Adipocyte (in vitro differentiated cells): Measurements from ENCODE around the gene CD151.
A peak's percentile ranks its signal among the peaks of the same experiment; 100 is the strongest.

Experiments used
- DNase-seq: peaks from one replicate; pipeline ENCODE4 v3.0.0-alpha.2; 2015; ENCODE audit warnings: low read depth
- H3K27me3 ChIP-seq: replicated peaks from 2 replicates; pipeline ENCODE4 v1.7.0; 2013; ENCODE audit warnings: mild to moderate bottlenecking, low read length, moderate library complexity; ENCODE audit not compliant: control insufficient read depth, insufficient read depth
- H3K36me3 ChIP-seq: 2 replicates; pipeline ENCODE4 v1.7.0; 2013; ENCODE audit warnings: low read length, mild to moderate bottlenecking, moderate library complexity; ENCODE audit not compliant: control insufficient read depth, insufficient read depth, severe bottlenecking
- H3K4me1 ChIP-seq: 2 replicates; pipeline ENCODE4 v1.7.0; 2013; ENCODE audit warnings: mild to moderate bottlenecking, low read length, moderate library complexity; ENCODE audit not compliant: control insufficient read depth, insufficient read depth
- H3K4me3 ChIP-seq: 2 replicates; pipeline ENCODE4 v1.7.0; 2013; ENCODE audit warnings: mild to moderate bottlenecking, low read length, moderate library complexity
- H3K9ac ChIP-seq: 2 replicates; pipeline ENCODE4 v1.7.0; 2013; ENCODE audit warnings: mild to moderate bottlenecking, low read length, moderate library complexity
- H3K9me3 ChIP-seq: 2 replicates; pipeline ENCODE4 v1.7.0; 2013; ENCODE audit warnings: mild to moderate bottlenecking, low read length, moderate library complexity; ENCODE audit not compliant: control insufficient read depth

CD151 gene

DNA sequence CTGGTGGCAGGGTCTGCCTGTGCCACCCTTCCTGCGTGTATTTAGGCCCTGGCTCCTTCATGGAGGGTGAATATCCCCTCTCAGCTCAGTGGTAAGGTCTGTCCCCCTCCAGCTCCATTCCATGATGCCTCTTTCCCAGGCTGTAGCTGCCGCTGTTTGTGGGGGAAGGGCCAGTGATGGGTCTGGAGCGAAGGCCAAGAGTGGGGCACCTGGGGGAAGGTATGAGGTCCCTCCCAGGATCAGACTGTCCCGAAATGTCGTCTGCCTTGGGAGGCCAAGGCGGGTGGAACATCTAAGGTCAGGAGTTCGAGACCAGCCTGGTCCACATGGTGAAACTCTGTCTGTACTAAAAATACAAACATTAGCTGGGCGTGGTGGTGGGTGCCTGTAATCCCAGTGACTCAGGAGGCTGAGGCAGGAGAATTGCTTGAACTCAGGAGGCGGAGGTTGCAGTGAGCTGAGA lies 1.1 kb downstream of the CD151 start:
- DNase-seq = peak; percentile 52
- H3K4me3 ChIP-seq = peak overlapping the region; percentile 87
- H3K4me1 ChIP-seq = peaks cover 45% of the 10 kb centered on the region
- H3K9me3 ChIP-seq = no peaks in the 10 kb centered on the region
- H3K36me3 ChIP-seq = peaks cover 26% of the 10 kb centered on the region
- no peaks in the 10 kb centered on the region for H3K27me3 ChIP-seq
- peak overlapping the region; percentile 92 for H3K9ac ChIP-seq

- Histone ChIP-seq H3K36me3 (peaks cover 34% of the 10 kb centered on the region), H3K27me3 (no peaks in the 10 kb centered on the region), H3K9me3 (no peaks in the 10 kb centered on the region), H3K4me3 (peak overlapping the region; percentile 87), H3K9ac (peak overlapping the region; percentile 92), H3K4me1 (peaks cover 45% of the 10 kb centered on the region)
- peak; percentile 93 for DNase-seq
These were observed 1.9 kb downstream of the CD151 start for GRCh38 chr11:834371-835316.

DNA sequence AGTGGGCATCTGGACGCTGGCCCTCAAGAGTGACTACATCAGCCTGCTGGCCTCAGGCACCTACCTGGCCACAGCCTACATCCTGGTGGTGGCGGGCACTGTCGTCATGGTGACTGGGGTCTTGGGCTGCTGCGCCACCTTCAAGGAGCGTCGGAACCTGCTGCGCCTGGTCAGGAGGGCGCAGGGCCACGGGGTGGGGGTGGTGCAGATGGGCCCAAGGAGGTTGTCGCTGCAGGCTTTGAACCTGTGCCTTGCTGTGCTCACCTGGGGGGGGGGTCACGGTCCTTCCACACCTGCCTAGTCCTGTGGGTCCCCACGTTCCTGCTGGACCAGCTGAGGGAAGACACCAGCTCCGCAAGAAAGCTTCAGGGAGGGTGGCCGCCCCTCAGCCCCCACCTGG lies 3.5 kb downstream of the CD151 start:
- H3K9me3 ChIP-seq = no peaks in the 10 kb centered on the region
- peaks cover 53% of the 10 kb centered on the region for H3K4me1 ChIP-seq
- peaks cover 48% of the 10 kb centered on the region for H3K36me3 ChIP-seq
- no peak overlapping the region for H3K4me3 ChIP-seq
- DNase-seq = no peak
- no peak overlapping the region for H3K9ac ChIP-seq
- H3K27me3 ChIP-seq = no peaks in the 10 kb centered on the region

GRCh38 chr11:836700-837099 lies 3.9 kb downstream of the CD151 start:
- Histone ChIP-seq H3K4me1 (peaks cover 52% of the 10 kb centered on the region), H3K4me3 (no peak overlapping the region), H3K9me3 (no peaks in the 10 kb centered on the region), H3K36me3 (peaks cover 48% of the 10 kb centered on the region), H3K9ac (peak overlapping the region; percentile 25), H3K27me3 (no peaks in the 10 kb centered on the region)
- DNase-seq = no peak

DNA sequence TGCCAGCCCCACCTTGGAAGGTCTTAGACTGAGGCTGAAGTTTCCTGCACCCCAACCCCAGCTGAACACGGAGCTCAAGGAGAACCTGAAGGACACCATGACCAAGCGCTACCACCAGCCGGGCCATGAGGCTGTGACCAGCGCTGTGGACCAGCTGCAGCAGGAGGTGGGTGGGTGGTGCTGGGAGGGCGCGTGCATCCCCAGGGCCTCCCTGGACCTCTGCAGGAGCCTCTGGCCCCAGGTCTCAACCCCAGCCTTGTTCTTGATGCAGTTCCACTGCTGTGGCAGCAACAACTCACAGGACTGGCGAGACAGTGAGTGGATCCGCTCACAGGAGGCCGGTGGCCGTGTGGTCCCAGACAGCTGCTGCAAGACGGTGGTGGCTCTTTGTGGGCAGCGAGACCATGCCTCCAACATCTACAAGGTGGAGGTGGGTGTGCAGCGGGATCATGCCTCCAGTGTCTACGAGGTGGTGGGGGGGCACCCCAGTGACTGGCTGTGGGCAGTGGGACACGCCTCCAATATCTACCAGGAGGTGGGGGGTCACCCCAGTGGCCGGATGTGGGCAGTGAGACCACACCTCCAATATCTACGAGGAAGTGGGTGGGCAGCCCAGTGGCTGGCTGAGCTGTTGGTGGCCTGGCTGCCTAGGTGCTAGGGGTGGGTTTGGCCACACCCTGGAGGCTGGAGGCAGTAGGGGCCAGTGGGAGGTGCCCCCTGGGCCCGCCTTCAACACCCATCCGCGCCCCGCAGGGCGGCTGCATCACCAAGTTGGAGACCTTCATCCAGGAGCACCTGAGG lies 4.6 kb downstream of the CD151 start:
- Histone ChIP-seq H3K9me3 (no peaks in the 10 kb centered on the region), H3K9ac (peak overlapping the region; percentile 36), H3K4me1 (peaks cover 45% of the 10 kb centered on the region), H3K4me3 (no peak overlapping the region), H3K36me3 (peaks cover 48% of the 10 kb centered on the region), H3K27me3 (no peaks in the 10 kb centered on the region)
- DNase-seq = no peak

DNA sequence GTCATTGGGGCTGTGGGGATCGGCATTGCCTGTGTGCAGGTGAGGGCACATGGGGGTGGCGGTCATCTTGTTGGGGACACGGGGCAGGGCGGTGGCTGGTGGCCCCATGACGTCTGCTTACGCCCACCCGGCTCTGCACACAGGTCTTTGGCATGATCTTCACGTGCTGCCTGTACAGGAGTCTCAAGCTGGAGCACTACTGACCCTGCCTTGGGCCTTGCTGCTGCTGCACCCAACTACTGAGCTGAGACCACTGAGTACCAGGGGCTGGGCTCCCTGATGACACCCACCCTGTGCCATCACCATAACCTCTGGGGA lies 5.2 kb downstream of the CD151 start:
- no peaks in the 10 kb centered on the region for H3K27me3 ChIP-seq
- no peak overlapping the region for H3K4me3 ChIP-seq
- no peak for DNase-seq
- no peaks in the 10 kb centered on the region for H3K9me3 ChIP-seq
- peaks cover 43% of the 10 kb centered on the region for H3K4me1 ChIP-seq
- H3K36me3 ChIP-seq = peaks cover 48% of the 10 kb centered on the region
- no peak overlapping the region for H3K9ac ChIP-seq

GRCh38 chr11:838441-839279 lies 5.9 kb downstream of the CD151 start:
- no peaks in the 10 kb centered on the region for H3K9me3 ChIP-seq
- DNase-seq = peak; percentile 38
- H3K4me1 ChIP-seq = peaks cover 43% of the 10 kb centered on the region
- peaks cover 48% of the 10 kb centered on the region for H3K36me3 ChIP-seq
- peak overlapping the region; percentile 99 for H3K9ac ChIP-seq
- no peak overlapping the region for H3K4me3 ChIP-seq
- H3K27me3 ChIP-seq = no peaks in the 10 kb centered on the region

DNA sequence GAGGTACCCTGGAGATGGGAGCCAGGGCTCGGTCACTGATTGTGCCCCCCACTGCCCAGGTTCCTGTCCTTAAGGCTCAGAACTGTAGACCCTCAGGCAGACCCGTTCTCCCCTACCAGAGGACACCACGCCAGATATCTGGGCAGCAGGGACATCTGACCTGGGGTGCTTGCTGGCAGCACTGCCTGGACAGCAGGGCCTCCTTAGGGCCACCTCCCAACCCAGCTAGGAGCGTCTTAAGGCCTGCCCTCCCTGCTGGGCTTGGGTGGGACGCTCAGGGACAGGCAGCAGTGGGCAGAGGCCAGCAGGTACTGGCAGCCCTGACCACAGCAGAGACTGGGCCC lies 6.5 kb downstream of the CD151 start:
- Histone ChIP-seq H3K9me3 (no peaks in the 10 kb centered on the region), H3K36me3 (peaks cover 48% of the 10 kb centered on the region), H3K4me1 (peaks cover 45% of the 10 kb centered on the region), H3K9ac (peak overlapping the region; percentile 99), H3K27me3 (no peaks in the 10 kb centered on the region), H3K4me3 (no peak overlapping the region)
- no peak for DNase-seq

DNA sequence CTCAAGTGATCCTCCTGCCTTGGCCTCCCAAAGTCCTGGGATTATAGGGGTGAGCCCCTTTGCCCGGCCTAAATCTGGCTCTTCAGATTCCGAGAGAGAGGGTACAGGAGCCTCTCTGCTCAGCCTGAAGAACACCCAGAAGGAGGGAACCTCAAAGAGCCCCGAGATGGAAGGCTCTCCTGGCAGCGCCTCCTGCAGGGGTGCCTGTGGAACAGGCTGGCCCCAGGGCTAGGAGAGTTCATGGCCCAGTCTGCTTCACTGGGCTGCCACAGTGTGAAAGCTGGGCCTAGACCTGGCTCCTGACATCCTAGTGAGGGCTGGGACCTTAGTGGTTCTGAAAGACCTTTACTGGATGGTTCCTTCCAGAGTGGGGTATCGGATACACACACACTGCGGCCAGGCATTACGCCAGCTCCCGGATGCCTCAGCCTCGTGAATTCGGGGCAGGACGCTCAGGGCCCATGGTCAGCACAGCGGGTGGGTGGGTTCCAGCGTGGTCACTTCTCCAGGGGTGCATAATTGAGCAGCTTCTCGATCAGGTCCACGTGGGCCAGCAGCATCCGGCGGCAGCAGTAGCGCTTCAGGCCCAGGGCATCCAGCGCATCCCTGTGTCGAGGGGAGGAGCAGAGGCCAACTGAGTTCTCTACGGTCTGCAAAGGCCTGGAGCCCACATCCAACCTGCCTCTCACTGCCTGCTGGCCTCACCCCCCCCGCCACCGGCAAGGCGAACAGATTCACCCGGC lies 7.3 kb downstream of the CD151 start:
- Histone ChIP-seq H3K4me3 (peak overlapping the region; percentile 98), H3K4me1 (peaks cover 41% of the 10 kb centered on the region), H3K27me3 (no peaks in the 10 kb centered on the region), H3K9ac (peak overlapping the region; percentile 99), H3K9me3 (no peaks in the 10 kb centered on the region), H3K36me3 (peaks cover 48% of the 10 kb centered on the region)
- peak; percentile 34 for DNase-seq

- peak; percentile 23 for DNase-seq
- Histone ChIP-seq H3K4me3 (peak overlapping the region; percentile 98), H3K9ac (peak overlapping the region; percentile 99), H3K9me3 (no peaks in the 10 kb centered on the region), H3K27me3 (no peaks in the 10 kb centered on the region), H3K36me3 (peaks cover 39% of the 10 kb centered on the region), H3K4me1 (peaks cover 57% of the 10 kb centered on the region)
These were observed 9.2 kb downstream of the CD151 start for GRCh38 chr11:841981-842369.
